GM12878 (cell line): Measurements from ENCODE around the gene POU6F2. TPM values are rescaled to one million over a fixed set of nuclear protein-coding genes. Genes with fewer than 3 reads are reported as not detected.

Experiments
- BMI1 ChIP-seq: fragments of 450-650 bp; IDR thresholded peaks from 2 replicates; pipeline ENCODE4 v1.6.1; 2016; ENCODE audit warnings: mild to moderate bottlenecking, moderate library complexity, borderline replicate concordance
- CBX5 ChIP-seq: sonication (generic); IDR thresholded peaks from 2 replicates; pipeline ENCODE4 v1.6.1; 2016; ENCODE audit warnings: low read depth, moderate library complexity, mild to moderate bottlenecking, inconsistent platforms
- EP300 ChIP-seq, 2 experiments: fragments of 150-350 bp in 1 of 2; IDR thresholded peaks; 2 replicates each; pipeline ENCODE4 v1.6.1; 2011 to 2012; ENCODE audit warnings: low read depth in 2 of 2, low read length in 2 of 2, borderline replicate concordance in 1 of 2, improper control_type of control experiment in 1 of 2, inconsistent platforms in 1 of 2; ENCODE audit not compliant: control insufficient read depth in 1 of 2
- FOXM1 ChIP-seq: IDR thresholded peaks from 2 replicates; pipeline ENCODE4 v1.6.1; 2012; ENCODE audit warnings: low read depth, mild to moderate bottlenecking, inconsistent platforms, low read length, moderate library complexity
- GATAD2B ChIP-seq: fragments of 450-650 bp; conservative IDR thresholded peaks from 2 replicates; pipeline ENCODE4 v1.6.1; 2017; ENCODE audit warnings: low read depth, mild to moderate bottlenecking, moderate library complexity
- HCFC1 ChIP-seq: fragments of 150-350 bp; IDR thresholded peaks from 2 replicates; pipeline ENCODE4 v1.6.1; 2014; ENCODE audit warnings: low read length
- IKZF2 ChIP-seq, 2 experiments: fragments of 450-650 bp; IDR thresholded peaks; 2 replicates each; pipeline ENCODE4 v1.6.1; 2017; ENCODE audit warnings: mild to moderate bottlenecking in 2 of 2, moderate library complexity in 2 of 2
- KLF5 ChIP-seq: fragments of 450-650 bp; IDR thresholded peaks from 2 replicates; pipeline ENCODE4 v1.6.1; 2014; ENCODE audit warnings: mild to moderate bottlenecking; ENCODE audit not compliant: partially characterized antibody
- MTA2 ChIP-seq: fragments of 450-650 bp; IDR thresholded peaks from 2 replicates; pipeline ENCODE4 v1.6.1; 2016; ENCODE audit warnings: low read depth, mild to moderate bottlenecking, moderate library complexity
- MTA3 ChIP-seq: IDR thresholded peaks from 2 replicates; pipeline ENCODE4 v1.6.1; 2012; ENCODE audit warnings: low read length, inconsistent platforms, borderline replicate concordance
- PAX5 ChIP-seq: IDR thresholded peaks from 2 replicates; pipeline ENCODE4 v1.6.1; 2011; ENCODE audit warnings: low read depth, low read length, borderline replicate concordance
- PML ChIP-seq: IDR thresholded peaks from 2 replicates; pipeline ENCODE4 v1.6.1; 2012; ENCODE audit warnings: low read length, inconsistent platforms
- RBBP5 ChIP-seq: fragments of 200-600 bp; sonication (generic); conservative IDR thresholded peaks from 2 replicates; pipeline ENCODE4 v1.6.1; 2016
- REST ChIP-seq: IDR thresholded peaks from 2 replicates; pipeline ENCODE4 v1.6.1; 2012; ENCODE audit warnings: mild to moderate bottlenecking, low read depth, low read length
- SMAD1 ChIP-seq: fragments of 450-650 bp; IDR thresholded peaks from 2 replicates; pipeline ENCODE4 v1.6.1; 2018; ENCODE audit warnings: mild to moderate bottlenecking, low read depth; ENCODE audit not compliant: partially characterized antibody
- WRNIP1 ChIP-seq: IDR thresholded peaks from 2 replicates; pipeline ENCODE4 v1.6.1; 2011; ENCODE audit warnings: low read depth, low read length, improper control_type of control experiment, borderline replicate concordance
- ZNF687 ChIP-seq: fragments of 450-650 bp; IDR thresholded peaks from 2 replicates; pipeline ENCODE4 v1.6.1; 2017; ENCODE audit warnings: mild to moderate bottlenecking, moderate library complexity
- polyA plus RNA-seq, 11 experiments: library from polyadenylated mRNA; depleted of rRNA in 4 of 11; unstranded in 6 of 11; stranded (reverse) in 5 of 11; fragments of >200 nt; fragmentation: Nextera tagmentation in 4 of 11; fragmentation: Illumina TruSeq in 1 of 11; extraction: Ambion mirVana in 4 of 11; extraction: Trizol in 1 of 11; gene quantifications; 1 replicate in 1 of 11; 2 replicates in 10 of 11; pipeline versions ENCODE4 v1.2.1 to v1.2.3, GENCODE V29; 2011 to 2016; ENCODE audit warnings: inconsistent platforms in 2 of 11, missing spikeins in 2 of 11, low read depth in 1 of 11
- total RNA-seq, 4 experiments: library from RNA; depleted of rRNA in 3 of 4; stranded (reverse); fragments of >200 nt in 3 of 4; fragmentation: Illumina TruSeq in 1 of 4; extraction: Trizol in 1 of 4; gene quantifications; 2 replicates each; pipeline versions ENCODE4 v1.2.1 to v1.2.3, GENCODE V29; 2013 to 2021

The POU6F2 gene
- total and polyA plus RNA-seq, 10 of the 15 experiments (the other 5 are each of a cell fraction or from before 2014, with no cell fraction given), result 0.10 TPM; not detected in 9

GRCh38 chr7:39414224-39415035 lies 436.7 kb downstream of the POU6F2 start (continued):
- no peak for TF ChIP-seq REST
- no peak for TF ChIP-seq RBBP5
- no peak for TF ChIP-seq SMAD1
- peak; percentile 44; the same call in 1 of the 2 replicates for TF ChIP-seq MTA2
- 0 out of 2 replicates have a peak, but pooled peaks have one; percentile 13 for TF ChIP-seq HCFC1
- TF ChIP-seq CBX5, result no peak
- no peak for TF ChIP-seq MTA3
- no peak for TF ChIP-seq WRNIP1
- TF ChIP-seq ZNF687, result peak; percentile 44; the same call in 1 of the 2 replicates
- peak; percentile 4 to 13; a peak in 1 of 4 replicates for TF ChIP-seq EP300 (IDR thresholded peaks at IDR 0.05; ENCODE audit: borderline replicate concordance in 1 of 2, control insufficient read depth in 1 of 2, low read depth in 2 of 2, low read length in 2 of 2)
- TF ChIP-seq IKZF2 (IDR thresholded peaks at IDR 0.05), result peak; percentile 47 to 77; a peak in 3 of 4 replicates
- no peak for TF ChIP-seq BMI1
- TF ChIP-seq PML, result no peak
- no peak for TF ChIP-seq PAX5
- TF ChIP-seq KLF5, result peak; percentile 27
- TF ChIP-seq FOXM1, result no peak
- peak; percentile 89 for TF ChIP-seq GATAD2B
